Subcutaneous adipose tissue (tissue), 4 donors: ENCODE results near the gene TTLL11. TPM values are rescaled to one million over a fixed set of nuclear protein-coding genes. Genes with fewer than 3 reads are reported as not detected.

Experiments used
- total RNA-seq, 4 donors: library from RNA; depleted of rRNA; stranded (reverse); fragments of >200 nt; gene quantifications; one replicate each; pipeline ENCODE4 v1.1.0, GENCODE V29; 2016
- TF ChIP-seq, protein P1 (sequence below): fragments of 450-650 bp; IDR thresholded peaks from one replicate; pipeline ENCODE4 v1.5.1; 2016; ENCODE audit warnings: low read depth, mild to moderate bottlenecking, control low read depth, antibody characterized with exemption, moderate library complexity

The TTLL11 gene
- total RNA-seq, 4 donors from 2014 or later: 4.4 to 8.7 (median 6.4) TPM

- TF ChIP-seq, protein P1, sequence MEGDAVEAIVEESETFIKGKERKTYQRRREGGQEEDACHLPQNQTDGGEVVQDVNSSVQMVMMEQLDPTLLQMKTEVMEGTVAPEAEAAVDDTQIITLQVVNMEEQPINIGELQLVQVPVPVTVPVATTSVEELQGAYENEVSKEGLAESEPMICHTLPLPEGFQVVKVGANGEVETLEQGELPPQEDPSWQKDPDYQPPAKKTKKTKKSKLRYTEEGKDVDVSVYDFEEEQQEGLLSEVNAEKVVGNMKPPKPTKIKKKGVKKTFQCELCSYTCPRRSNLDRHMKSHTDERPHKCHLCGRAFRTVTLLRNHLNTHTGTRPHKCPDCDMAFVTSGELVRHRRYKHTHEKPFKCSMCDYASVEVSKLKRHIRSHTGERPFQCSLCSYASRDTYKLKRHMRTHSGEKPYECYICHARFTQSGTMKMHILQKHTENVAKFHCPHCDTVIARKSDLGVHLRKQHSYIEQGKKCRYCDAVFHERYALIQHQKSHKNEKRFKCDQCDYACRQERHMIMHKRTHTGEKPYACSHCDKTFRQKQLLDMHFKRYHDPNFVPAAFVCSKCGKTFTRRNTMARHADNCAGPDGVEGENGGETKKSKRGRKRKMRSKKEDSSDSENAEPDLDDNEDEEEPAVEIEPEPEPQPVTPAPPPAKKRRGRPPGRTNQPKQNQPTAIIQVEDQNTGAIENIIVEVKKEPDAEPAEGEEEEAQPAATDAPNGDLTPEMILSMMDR: no peak
Observed at GRCh38 chr9:122050167-122050566, 42.9 kb downstream of the TTLL11 start.

GRCh38 chr9:122042056-122042455 lies 51.1 kb downstream of the TTLL11 start:
- TF ChIP-seq, protein P1: no peak

DNA sequence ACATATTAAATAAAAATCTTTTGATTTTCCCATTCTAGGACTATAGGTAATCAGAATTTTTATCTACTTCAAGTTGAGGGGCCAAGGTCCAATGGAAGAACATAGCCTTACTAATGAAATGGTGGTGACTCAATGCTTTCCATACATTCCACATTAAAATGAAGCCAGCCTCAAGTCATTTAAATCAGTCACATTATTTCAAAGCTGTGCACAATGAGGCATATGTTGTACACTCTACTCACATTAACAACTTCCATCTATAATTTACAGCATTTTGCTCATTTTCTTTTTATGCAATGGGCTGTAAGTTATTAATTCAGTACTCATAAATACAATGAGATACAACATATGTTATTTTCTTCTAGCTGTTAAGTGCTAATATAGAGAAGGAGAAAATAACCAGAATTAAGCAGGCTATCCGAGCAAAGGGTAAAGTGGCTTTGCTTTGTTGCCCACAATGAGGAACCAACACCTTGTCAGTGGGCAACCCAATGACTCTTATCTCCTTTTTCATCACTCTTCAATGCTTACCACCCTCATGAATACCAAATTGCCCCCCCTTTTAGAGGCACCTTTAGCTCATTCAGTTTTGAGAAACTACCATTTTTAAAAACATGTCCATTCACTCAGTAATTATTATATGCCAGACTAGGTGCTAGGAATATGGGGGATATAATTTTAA lies 52.4 kb downstream of the TTLL11 start:
- TF ChIP-seq, protein P1: no peak

DNA sequence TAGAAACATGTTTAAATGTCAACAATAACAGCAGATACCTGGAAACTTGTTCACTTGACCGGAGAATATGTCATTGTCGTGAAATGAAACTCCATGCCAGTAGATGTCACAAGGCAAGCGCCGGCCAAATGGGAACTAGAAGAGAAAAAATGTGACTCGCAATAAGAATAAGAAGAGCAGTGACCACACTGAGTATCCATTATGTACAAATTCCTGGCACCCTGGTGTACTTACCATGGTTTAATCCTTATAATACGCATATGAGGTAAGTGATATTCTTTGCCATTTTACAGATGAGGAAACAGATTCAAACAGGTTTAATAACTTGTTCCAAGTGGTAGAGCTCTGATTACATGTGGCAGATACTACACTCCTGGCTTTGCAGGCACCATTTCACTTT lies 53.9 kb downstream of the TTLL11 start:
- TF ChIP-seq, protein P1: no peak

DNA sequence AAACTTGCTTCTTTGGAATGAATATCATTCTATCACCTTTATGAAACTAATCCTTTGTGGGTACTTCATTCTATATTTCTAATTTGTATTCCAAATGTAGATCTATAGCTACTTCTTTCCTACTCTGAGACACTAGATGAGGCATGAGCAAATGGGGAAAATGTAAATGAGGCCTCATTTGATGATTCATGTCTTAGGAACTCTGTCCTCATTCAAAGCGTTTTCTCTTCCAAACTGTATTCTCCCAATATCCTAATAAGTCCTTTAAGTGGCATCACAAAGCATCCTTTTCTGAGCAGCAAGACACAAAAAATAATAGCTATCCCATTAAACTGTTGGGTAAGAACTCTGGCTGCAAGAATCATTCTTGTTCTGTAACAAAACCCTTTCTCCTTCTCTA lies 56.1 kb downstream of the TTLL11 start:
- TF ChIP-seq, protein P1: no peak

DNA sequence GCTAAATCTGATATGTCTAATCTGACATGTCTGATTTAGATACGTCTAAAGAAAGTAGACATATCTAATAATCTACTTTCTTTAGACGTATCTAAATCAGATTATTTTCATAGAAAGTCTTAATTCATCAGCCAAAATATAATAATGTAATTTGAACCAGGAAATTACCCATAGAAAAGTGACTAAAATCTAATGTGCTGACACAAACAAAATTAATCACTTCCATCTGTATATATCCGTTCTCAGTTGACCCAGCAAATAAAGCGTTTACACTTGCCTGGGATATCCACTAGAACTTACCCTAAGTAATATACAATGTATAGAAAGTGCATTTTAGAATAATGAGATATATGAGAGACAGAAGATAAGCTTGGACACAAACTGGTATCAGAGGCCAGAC lies 56.7 kb downstream of the TTLL11 start:
- TF ChIP-seq, protein P1: no peak

GRCh38 chr9:122033775-122034373 lies 59.2 kb downstream of the TTLL11 start:
- TF ChIP-seq, protein P1: no peak
